Smooth muscle cell (in vitro differentiated cells): ENCODE measurements around the gene LIMD2. TPM values are rescaled to one million over a fixed set of nuclear protein-coding genes. Genes with fewer than 3 reads are reported as not detected.

ENCODE experiments used
- DNase-seq: peaks from one replicate; lab custom pipeline; 2025; ENCODE audit not compliant: unreplicated experiment; lab: John Stamatoyannopoulos, UW
- H2AFZ ChIP-seq: fragments of 200-600 bp; sonication (generic); 2 replicates; pipeline ENCODE4 v1.6.0; 2016; ENCODE audit warnings: antibody characterized with exemption, low read depth, mild to moderate bottlenecking
- H3F3A ChIP-seq: fragments of 200-600 bp; sonication (generic); 2 replicates; pipeline ENCODE4 v1.6.0; 2017; ENCODE audit warnings: antibody characterized with exemption, low read depth
- H3K27ac ChIP-seq: fragments of 200-600 bp; sonication (generic); 2 replicates; pipeline ENCODE4 v1.5.1; 2016; ENCODE audit warnings: low read depth, mild to moderate bottlenecking
- H3K27me3 ChIP-seq: fragments of 200-600 bp; sonication (generic); 2 replicates; pipeline ENCODE4 v1.6.1; 2016; ENCODE audit warnings: low read depth, mild to moderate bottlenecking
- H3K36me3 ChIP-seq: fragments of 200-600 bp; sonication (generic); 2 replicates; pipeline ENCODE4 v1.5.1; 2016; ENCODE audit warnings: low read depth
- H3K4me1 ChIP-seq: fragments of 200-600 bp; sonication (generic); 2 replicates; pipeline ENCODE4 v1.5.1; 2016; ENCODE audit warnings: low read depth
- H3K4me2 ChIP-seq: fragments of 200-600 bp; sonication (generic); 2 replicates; pipeline ENCODE4 v1.6.0; 2016; ENCODE audit warnings: mild to moderate bottlenecking
- H3K4me3 ChIP-seq: fragments of 200-600 bp; sonication (generic); 2 replicates; pipeline ENCODE4 v1.5.1; 2016; ENCODE audit warnings: mild to moderate bottlenecking
- H3K79me2 ChIP-seq: fragments of 200-600 bp; sonication (generic); 2 replicates; pipeline ENCODE4 v1.6.0; 2016; ENCODE audit warnings: low read depth, mild to moderate bottlenecking
- H3K9ac ChIP-seq: fragments of 200-600 bp; sonication (generic); 2 replicates; pipeline ENCODE4 v1.6.0; 2016; ENCODE audit warnings: low read depth
- H3K9me3 ChIP-seq: fragments of 200-600 bp; sonication (generic); replicated peaks from 2 replicates; pipeline ENCODE4 v1.5.1; 2016; ENCODE audit warnings: low read depth
- H4K20me1 ChIP-seq: fragments of 200-600 bp; sonication (generic); 2 replicates; pipeline ENCODE4 v1.6.0; 2016; ENCODE audit warnings: low read depth
- WGBS: methylation state at CpG from one replicate; pipeline ENCODE4 v1.1.7; 2016; ENCODE audit warnings: low lambda C conversion rate; 5-methylcytosine and 5-hydroxymethylcytosine counted together
- polyA plus RNA-seq: library from polyadenylated mRNA; unstranded; fragments of >200 nt; fragmentation: Nextera tagmentation; extraction: Ambion mirVana; gene quantifications from 2 replicates; pipeline ENCODE4 v1.2.1, GENCODE V29; 2016
- total RNA-seq: library from RNA; depleted of rRNA; stranded (reverse); fragments of >200 nt; gene quantifications from 2 replicates; pipeline ENCODE4 v1.2.3, GENCODE V29; 2014
- TF ChIP-seq, protein P1 (sequence below): fragments of 200-600 bp; sonication (generic); IDR thresholded peaks from 2 replicates; pipeline ENCODE4 v1.5.1; 2017; ENCODE audit warnings: borderline replicate concordance, mild to moderate bottlenecking, antibody characterized with exemption; ENCODE audit not compliant: insufficient read depth, poor library complexity, severe bottlenecking

Gene LIMD2
- total and polyA plus RNA-seq, 2 experiments from 2014 or later, result 40.7 to 124 TPM

- H3K9me3 ChIP-seq, result no peaks in the 10 kb centered on the region
- 53% methylated on average over 6 of the region's 6 CpGs for WGBS
- H3K4me1 ChIP-seq, result no peaks in the 10 kb centered on the region
- H2AFZ ChIP-seq, result no peak overlapping the region
- peak overlapping the region; percentile 14 for H3K4me2 ChIP-seq
- H3K4me3 ChIP-seq, result no peak overlapping the region
- DNase-seq, result no peak
- no peaks in the 10 kb centered on the region for H3K79me2 ChIP-seq
- H3F3A ChIP-seq, result peaks cover 8% of the 10 kb centered on the region
- peaks cover 6% of the 10 kb centered on the region for H4K20me1 ChIP-seq
- H3K36me3 ChIP-seq, result no peaks in the 10 kb centered on the region
- TF ChIP-seq, protein P1, sequence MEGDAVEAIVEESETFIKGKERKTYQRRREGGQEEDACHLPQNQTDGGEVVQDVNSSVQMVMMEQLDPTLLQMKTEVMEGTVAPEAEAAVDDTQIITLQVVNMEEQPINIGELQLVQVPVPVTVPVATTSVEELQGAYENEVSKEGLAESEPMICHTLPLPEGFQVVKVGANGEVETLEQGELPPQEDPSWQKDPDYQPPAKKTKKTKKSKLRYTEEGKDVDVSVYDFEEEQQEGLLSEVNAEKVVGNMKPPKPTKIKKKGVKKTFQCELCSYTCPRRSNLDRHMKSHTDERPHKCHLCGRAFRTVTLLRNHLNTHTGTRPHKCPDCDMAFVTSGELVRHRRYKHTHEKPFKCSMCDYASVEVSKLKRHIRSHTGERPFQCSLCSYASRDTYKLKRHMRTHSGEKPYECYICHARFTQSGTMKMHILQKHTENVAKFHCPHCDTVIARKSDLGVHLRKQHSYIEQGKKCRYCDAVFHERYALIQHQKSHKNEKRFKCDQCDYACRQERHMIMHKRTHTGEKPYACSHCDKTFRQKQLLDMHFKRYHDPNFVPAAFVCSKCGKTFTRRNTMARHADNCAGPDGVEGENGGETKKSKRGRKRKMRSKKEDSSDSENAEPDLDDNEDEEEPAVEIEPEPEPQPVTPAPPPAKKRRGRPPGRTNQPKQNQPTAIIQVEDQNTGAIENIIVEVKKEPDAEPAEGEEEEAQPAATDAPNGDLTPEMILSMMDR, result no peak
- H3K9ac ChIP-seq, result no peak overlapping the region
- H3K27me3 ChIP-seq, result no peaks in the 10 kb centered on the region
- H3K27ac ChIP-seq, result no peak overlapping the region
Measured at GRCh38 chr17:63675607-63676546, 24.0 kb downstream of the LIMD2 start.

GRCh38 chr17:63675231-63675606 is 24.7 kb downstream of the LIMD2 start:
- H2AFZ ChIP-seq, result no peak overlapping the region

DNA sequence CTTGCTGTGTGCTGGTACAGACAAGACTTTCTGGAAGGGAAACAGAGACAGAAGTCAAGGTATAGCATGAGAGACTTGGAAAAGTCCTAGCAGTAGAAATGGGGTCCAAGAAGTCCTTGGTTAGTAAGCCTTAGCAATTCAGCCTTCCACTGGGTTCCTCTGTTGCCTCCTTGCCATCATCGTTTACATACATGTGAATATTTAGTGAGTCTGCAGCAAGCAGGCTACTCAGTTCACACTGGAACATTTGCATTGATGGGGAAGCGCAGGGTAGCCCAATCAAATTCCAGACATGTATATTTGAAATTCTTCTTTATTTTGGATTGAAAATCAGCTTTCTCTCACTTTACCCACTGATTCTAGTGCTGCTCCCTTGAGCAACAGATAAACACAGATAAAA is 27.1 kb downstream of the LIMD2 start:
- Histone ChIP-seq H3K4me3 (no peak overlapping the region), H3K79me2 (no peaks in the 10 kb centered on the region), H3K27me3 (no peaks in the 10 kb centered on the region), H3K9me3 (no peaks in the 10 kb centered on the region), H3K36me3 (no peaks in the 10 kb centered on the region), H3K4me1 (no peaks in the 10 kb centered on the region), H3K4me2 (no peak overlapping the region), H2AFZ (no peak overlapping the region), H3K27ac (no peak overlapping the region), H3K9ac (no peak overlapping the region), H3F3A (peaks cover 8% of the 10 kb centered on the region), H4K20me1 (peaks cover 6% of the 10 kb centered on the region)
- WGBS, result 90% methylated on average over 2 of the region's 2 CpGs
- TF ChIP-seq, protein P1, result no peak
- DNase-seq, result no peak

More at GRCh38 chr17:63675231-63675606, 24.7 kb downstream of the LIMD2 start:
- H3K4me1 ChIP-seq, result no peaks in the 10 kb centered on the region
- peaks cover 8% of the 10 kb centered on the region for H3F3A ChIP-seq
- no peak overlapping the region for H3K27ac ChIP-seq
- no peaks in the 10 kb centered on the region for H3K9me3 ChIP-seq
- H3K27me3 ChIP-seq, result no peaks in the 10 kb centered on the region
- TF ChIP-seq, protein P1, result no peak
- 40% methylated on average over 4 of the region's 4 CpGs for WGBS
- no peak overlapping the region for H3K4me3 ChIP-seq
- H3K9ac ChIP-seq, result no peak overlapping the region
- DNase-seq, result no peak
- peak overlapping the region; percentile 14 for H3K4me2 ChIP-seq
- H4K20me1 ChIP-seq, result peaks cover 6% of the 10 kb centered on the region
- no peaks in the 10 kb centered on the region for H3K79me2 ChIP-seq
- H3K36me3 ChIP-seq, result no peaks in the 10 kb centered on the region
